SK-N-SH treated with all-trans-retinoic acid at 6 μM for 48 hours (cell line): ENCODE data around the gene FNDC3A.

Experiments
- ARNTL ChIP-seq: fragments of 450-650 bp; formaldehyde crosslinking; IDR thresholded peaks from 2 replicates; pipeline ENCODE4 v1.5.0; 2020; ENCODE audit warnings: low read depth, mild to moderate bottlenecking, moderate library complexity, borderline replicate concordance
- CREB5 ChIP-seq: fragments of 250-450 bp; sonication (Bioruptor Pico); IDR thresholded peaks from 2 replicates; pipeline ENCODE4 v1.5.1; 2020; ENCODE audit warnings: low read depth, mild to moderate bottlenecking, moderate library complexity
- GLIS3 ChIP-seq: fragments of 250-450 bp; sonication (Bioruptor Pico); IDR thresholded peaks from 2 replicates; pipeline ENCODE4 v1.5.0; 2020; ENCODE audit warnings: mild to moderate bottlenecking, moderate library complexity
- ISL1 ChIP-seq: fragments of 250-450 bp; sonication (Bioruptor Pico); IDR thresholded peaks from 2 replicates; pipeline ENCODE4 v2.1.2; 2022; ENCODE audit warnings: mild to moderate bottlenecking, moderate library complexity
- PATZ1 ChIP-seq: fragments of 250-450 bp; sonication (Bioruptor Pico); IDR thresholded peaks from 2 replicates; pipeline ENCODE4 v1.8.0; 2020; ENCODE audit warnings: mild to moderate bottlenecking, moderate library complexity, borderline replicate concordance
- POU6F1 ChIP-seq: fragments of 250-450 bp; sonication (Bioruptor Pico); IDR thresholded peaks from 2 replicates; pipeline ENCODE4 v1.8.0; 2021; ENCODE audit warnings: low read depth, mild to moderate bottlenecking, moderate library complexity, borderline replicate concordance
- RARB ChIP-seq: fragments of 250-450 bp; sonication (Bioruptor Pico); IDR thresholded peaks from 2 replicates; pipeline ENCODE4 v1.8.0; 2021; ENCODE audit warnings: mild to moderate bottlenecking, moderate library complexity
- TOX ChIP-seq: fragments of 250-450 bp; sonication (Bioruptor Pico); IDR thresholded peaks from 2 replicates; pipeline ENCODE4 v1.8.0; 2021; ENCODE audit warnings: mild to moderate bottlenecking, moderate library complexity, borderline replicate concordance
- ZC3H10 ChIP-seq: fragments of 250-450 bp; sonication (Bioruptor Pico); IDR thresholded peaks from 2 replicates; pipeline ENCODE4 v1.5.1; 2021; ENCODE audit warnings: mild to moderate bottlenecking, moderate library complexity
- ZFP3 ChIP-seq: fragments of 250-450 bp; sonication (Bioruptor Pico); IDR thresholded peaks from 2 replicates; pipeline ENCODE4 v1.5.0; 2020; ENCODE audit warnings: mild to moderate bottlenecking, moderate library complexity
- ZNF565 ChIP-seq: fragments of 450-650 bp; formaldehyde crosslinking; conservative IDR thresholded peaks from 2 replicates; pipeline ENCODE4 v1.5.0; 2020; ENCODE audit warnings: low read depth, mild to moderate bottlenecking, moderate library complexity
- ZNF70 ChIP-seq: fragments of 450-650 bp; formaldehyde crosslinking; IDR thresholded peaks from 2 replicates; pipeline ENCODE4 v1.5.0; 2020; ENCODE audit warnings: mild to moderate bottlenecking, moderate library complexity

GRCh38 chr13:49020328-49020727 lies 44.6 kb downstream of the FNDC3A start:
- TF ChIP-seq RARB (CRISPR knock-in tag) (no peak), ARNTL (CRISPR knock-in tag) (no peak), PATZ1 (no peak), ZFP3 (CRISPR knock-in tag) (no peak), ISL1 (CRISPR knock-in tag) (no peak), CREB5 (CRISPR knock-in tag) (no peak), ZNF70 (CRISPR knock-in tag) (no peak), GLIS3 (CRISPR knock-in tag) (no peak), ZNF565 (CRISPR knock-in tag) (no peak), ZC3H10 (CRISPR knock-in tag) (no peak), TOX (no peak), POU6F1 (no peak)
